Spleen (tissue), 7 donors: ENCODE measurements around the gene SULF2.

Source experiments
- CTCF ChIP-seq, 11 experiments: fragments of 200-600 bp in 7 of 11; fragments of 450-650 bp in 4 of 11; sonication (generic) in 4 of 11; IDR thresholded peaks in 8 of 11; conservative IDR thresholded peaks in 3 of 11; 1 replicate in 7 of 11; 2 replicates in 4 of 11; pipeline versions ENCODE4 v1.4.0 to v1.8.0; 2016 to 2021; ENCODE audit warnings: antibody characterized with exemption in 11 of 11, inconsistent platforms in 4 of 11, mild to moderate bottlenecking in 1 of 11
- POLR2A ChIP-seq, 3 donors: fragments of 450-650 bp; IDR thresholded peaks; one replicate each; pipeline ENCODE4 v1.5.1; 2017; ENCODE audit warnings: antibody characterized with exemption in 3 of 3, mild to moderate bottlenecking in 1 of 3
- POLR2AphosphoS5 ChIP-seq, 3 donors: sonication (generic); formaldehyde crosslinking; IDR thresholded peaks; one replicate each; pipeline ENCODE4 v1.5.1; 2017; ENCODE audit warnings: antibody characterized with exemption in 3 of 3
- donor health status: DM: no; HTN: no; CAD: no; lungs with moderate emphysema.
- donor health status: DM: no; HTN: no; CAD: no.
- donor health status: DM: no; HTN: no; CAD: no.

GRCh38 chr20:47618479-47618878, 166.8 kb downstream of the SULF2 start:
- no peak for TF ChIP-seq CTCF (IDR thresholded peaks at IDR 0.05 in 8 of 11, conservative IDR thresholded peaks at IDR 0.05 in 3 of 11)
- no peak for TF ChIP-seq POLR2AphosphoS5 (IDR thresholded peaks at IDR 0.05)
- TF ChIP-seq POLR2A (IDR thresholded peaks at IDR 0.05), result no peak
